K562 (cell line): Measurements from ENCODE around the gene NT5C. TPM values are rescaled to one million over a fixed set of nuclear protein-coding genes. Genes with fewer than 3 reads are reported as not detected.
A peak's percentile ranks its signal among the peaks of the same experiment; 100 is the strongest.

Source experiments
- ESRRA ChIP-seq: fragments of 450-650 bp; IDR thresholded peaks from 2 replicates; pipeline ENCODE4 v1.6.1; 2014; ENCODE audit warnings: low read depth, mild to moderate bottlenecking, moderate library complexity, borderline replicate concordance
- EWSR1 ChIP-seq: fragments of 450-650 bp; IDR thresholded peaks from 2 replicates; pipeline ENCODE4 v1.6.1; 2018; ENCODE audit warnings: borderline replicate concordance, mild to moderate bottlenecking, low read depth, moderate library complexity; ENCODE audit not compliant: partially characterized antibody
- NCOA1 ChIP-seq: fragments of 450-650 bp; IDR thresholded peaks from 2 replicates; pipeline ENCODE4 v1.6.1; 2016; ENCODE audit warnings: low read depth
- NR2C1 ChIP-seq, 2 experiments: fragments of 450-650 bp; IDR thresholded peaks; 2 replicates each; pipeline ENCODE4 v1.6.1; 2017; ENCODE audit warnings: mild to moderate bottlenecking in 2 of 2, antibody characterized with exemption in 1 of 2, inconsistent platforms in 1 of 2, missing compliant biosample characterization in 1 of 2, missing genetic modification characterization in 1 of 2
- NR2C2 ChIP-seq, 2 experiments: fragments of 200-800 bp in 1 of 2; sonication (Bioruptor generic) in 1 of 2; sonication (generic) in 1 of 2; formaldehyde crosslinking in 1 of 2; IDR thresholded peaks; 2 replicates each; pipeline versions ENCODE4 v1.6.1 to v1.8.0; 2016 to 2022; ENCODE audit warnings: mild to moderate bottlenecking in 1 of 2, missing compliant biosample characterization in 1 of 2, missing genetic modification characterization in 1 of 2, missing genetic modification reagents in 1 of 2
- PURB ChIP-seq: sonication (generic); formaldehyde crosslinking; IDR thresholded peaks from 2 replicates; pipeline ENCODE4 v1.9.0; 2021; ENCODE audit warnings: low read depth, mild to moderate bottlenecking, missing genetic modification reagents
- SMARCC2 ChIP-seq: fragments of 450-650 bp; IDR thresholded peaks from 2 replicates; pipeline ENCODE4 v1.6.1; 2017; ENCODE audit warnings: antibody characterized with exemption, moderate library complexity, mild to moderate bottlenecking, low read depth
- SUPT5H ChIP-seq: fragments of 450-650 bp; IDR thresholded peaks from 2 replicates; pipeline ENCODE4 v1.6.1; 2016
- TBP ChIP-seq: optimal IDR thresholded peaks from 2 replicates; pipeline ENCODE3; 2011; ENCODE audit warnings: low read depth, low read length, improper control_type of control experiment
- YY1 ChIP-seq, 3 experiments: IDR thresholded peaks; 2 replicates each; pipeline ENCODE4 v1.6.1; 2011; ENCODE audit warnings: low read length in 2 of 3, mild to moderate bottlenecking in 2 of 3, moderate library complexity in 2 of 3, borderline replicate concordance in 1 of 3, control low read depth in 1 of 3, low read depth in 1 of 3; ENCODE audit not compliant: insufficient read depth in 3 of 3, insufficient replicate concordance in 2 of 3, control insufficient read depth in 1 of 3, insufficient read length in 1 of 3; ENCODE audit errors: extremely low read depth in 1 of 3
- ZBTB1 ChIP-seq: sonication (generic); formaldehyde crosslinking; IDR thresholded peaks from 2 replicates; pipeline ENCODE4 v1.8.1; 2023; ENCODE audit warnings: missing genetic modification reagents, low read depth, mild to moderate bottlenecking, borderline replicate concordance
- ZNF3 ChIP-seq: fragments of 250-450 bp; sonication (Bioruptor Pico); IDR thresholded peaks from 2 replicates; pipeline ENCODE4 v1.5.0; 2021; ENCODE audit warnings: mild to moderate bottlenecking, moderate library complexity
- ZNF561 ChIP-seq: fragments of 450-650 bp; formaldehyde crosslinking; conservative IDR thresholded peaks from 2 replicates; pipeline ENCODE4 v1.4.0; 2020; ENCODE audit warnings: mild to moderate bottlenecking, moderate library complexity
- polyA plus RNA-seq, 8 experiments: library from polyadenylated mRNA; depleted of rRNA in 4 of 8; stranded (reverse) in 5 of 8; unstranded in 3 of 8; fragments of >200 nt; fragmentation: Nextera tagmentation in 2 of 8; fragmentation: Illumina TruSeq in 1 of 8; extraction: Ambion mirVana in 2 of 8; extraction: Trizol in 1 of 8; gene quantifications; 2 replicates each; pipeline versions ENCODE4 v1.2.1 to v1.2.3, GENCODE V29; 2011 to 2014; ENCODE audit warnings: inconsistent platforms in 1 of 8, missing spikeins in 1 of 8
- total RNA-seq, 7 experiments: library from RNA; depleted of rRNA in 6 of 7; stranded (reverse); fragments of >200 nt in 6 of 7; fragmentation: Illumina TruSeq in 2 of 7; extraction: Trizol in 2 of 7; gene quantifications; 2 replicates each; pipeline versions ENCODE4 v1.2.1 to v1.2.3, GENCODE V29; 2011 to 2021; ENCODE audit warnings: low replicate concordance in 1 of 7
- TF ChIP-seq, protein P1 (sequence below): fragments of 450-650 bp; IDR thresholded peaks from 2 replicates; pipeline ENCODE4 v1.6.1; 2016; ENCODE audit warnings: missing biosample characterization, missing genetic modification characterization
- TF ChIP-seq, protein P2 (sequence below): fragments of 450-650 bp; formaldehyde crosslinking; IDR thresholded peaks from 2 replicates; pipeline ENCODE4 v1.4.0; 2020; ENCODE audit warnings: mild to moderate bottlenecking, mixed read lengths
- TF ChIP-seq, protein P3 (sequence below): fragments of 250-450 bp; sonication (Bioruptor Pico); IDR thresholded peaks from 2 replicates; pipeline ENCODE4 v1.4.0; 2020; ENCODE audit warnings: mild to moderate bottlenecking, moderate library complexity, borderline replicate concordance
- TF ChIP-seq, protein P4 (sequence below): fragments of 250-450 bp; sonication (Bioruptor Pico); IDR thresholded peaks from 2 replicates; pipeline ENCODE4 v1.5.0; 2022; ENCODE audit warnings: mild to moderate bottlenecking
- TF ChIP-seq, protein P5 (sequence below): fragments of 250-450 bp; sonication (Bioruptor Pico); IDR thresholded peaks from 2 replicates; pipeline ENCODE4 v1.8.0; 2022; ENCODE audit warnings: moderate library complexity, mild to moderate bottlenecking, inconsistent platforms

The NT5C gene
- total and polyA plus RNA-seq, 9 of the 15 experiments (the other 6 are each of a cell fraction or from before 2014, with no cell fraction given) = 2.9 to 205 (median 45.0) TPM

DNA sequence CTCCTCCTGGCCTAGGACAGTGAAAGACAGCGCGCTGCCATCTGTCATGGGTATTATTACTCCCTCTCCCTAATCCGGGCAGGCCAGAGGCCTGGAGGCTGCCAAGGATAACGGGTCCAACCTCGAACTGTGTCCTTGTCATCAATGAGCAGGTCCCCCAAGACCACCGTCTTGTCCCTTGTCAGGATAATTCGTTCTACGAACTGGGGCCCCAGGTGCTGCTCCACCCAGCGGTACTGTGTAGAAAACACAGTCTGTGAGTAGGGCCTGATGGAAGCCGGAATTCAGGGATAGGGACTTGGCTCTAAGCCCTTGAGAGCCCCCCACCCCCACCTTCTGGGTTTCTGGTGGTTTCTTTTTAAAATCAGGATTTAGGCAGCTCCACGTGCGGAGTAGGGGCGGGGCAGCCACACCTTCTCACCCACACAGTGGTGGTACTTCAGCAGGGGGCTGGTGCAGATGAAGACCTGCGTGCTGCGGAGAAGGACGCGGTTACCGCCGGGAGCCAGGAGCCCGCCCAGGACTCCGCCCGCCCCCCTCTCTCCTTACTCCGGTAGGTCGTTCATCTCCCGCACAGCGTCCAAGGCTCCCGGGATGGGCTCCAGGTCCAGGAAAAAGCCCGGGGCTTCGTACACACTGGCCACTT, 787 bp downstream of the NT5C start (continued):
- TF ChIP-seq NR2C2 (CRISPR knock-in tag; IDR thresholded peaks at IDR 0.05) (no peak), NR2C2 (tag; IDR thresholded peaks at IDR 0.05) (no peak), ZNF3 (CRISPR knock-in tag) (no peak), YY1 (IDR thresholded peaks at IDR 0.05; ENCODE audit: borderline replicate concordance in 1 of 3, control insufficient read depth in 1 of 3, extremely low read depth in 1 of 3, insufficient read depth in 3 of 3, insufficient read length in 1 of 3, insufficient replicate concordance in 2 of 3, low read depth in 1 of 3, low read length in 2 of 3) (no peak), NR2C1 (IDR thresholded peaks at IDR 0.05) (no peak), NR2C1 (tag; IDR thresholded peaks at IDR 0.05) (no peak), PURB (no peak), EWSR1 (no peak), SUPT5H (no peak; the same call in 1 of the 2 replicates), SMARCC2 (no peak), ZBTB1 (no peak), TBP (no peak), ESRRA (0 out of 2 replicates have a peak, but pooled peaks have one; percentile 20), NCOA1 (no peak), ZNF561 (CRISPR knock-in tag) (no peak)
- TF ChIP-seq, protein P1, sequence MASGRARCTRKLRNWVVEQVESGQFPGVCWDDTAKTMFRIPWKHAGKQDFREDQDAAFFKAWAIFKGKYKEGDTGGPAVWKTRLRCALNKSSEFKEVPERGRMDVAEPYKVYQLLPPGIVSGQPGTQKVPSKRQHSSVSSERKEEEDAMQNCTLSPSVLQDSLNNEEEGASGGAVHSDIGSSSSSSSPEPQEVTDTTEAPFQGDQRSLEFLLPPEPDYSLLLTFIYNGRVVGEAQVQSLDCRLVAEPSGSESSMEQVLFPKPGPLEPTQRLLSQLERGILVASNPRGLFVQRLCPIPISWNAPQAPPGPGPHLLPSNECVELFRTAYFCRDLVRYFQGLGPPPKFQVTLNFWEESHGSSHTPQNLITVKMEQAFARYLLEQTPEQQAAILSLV (tag) = no peak
- TF ChIP-seq, protein P2, sequence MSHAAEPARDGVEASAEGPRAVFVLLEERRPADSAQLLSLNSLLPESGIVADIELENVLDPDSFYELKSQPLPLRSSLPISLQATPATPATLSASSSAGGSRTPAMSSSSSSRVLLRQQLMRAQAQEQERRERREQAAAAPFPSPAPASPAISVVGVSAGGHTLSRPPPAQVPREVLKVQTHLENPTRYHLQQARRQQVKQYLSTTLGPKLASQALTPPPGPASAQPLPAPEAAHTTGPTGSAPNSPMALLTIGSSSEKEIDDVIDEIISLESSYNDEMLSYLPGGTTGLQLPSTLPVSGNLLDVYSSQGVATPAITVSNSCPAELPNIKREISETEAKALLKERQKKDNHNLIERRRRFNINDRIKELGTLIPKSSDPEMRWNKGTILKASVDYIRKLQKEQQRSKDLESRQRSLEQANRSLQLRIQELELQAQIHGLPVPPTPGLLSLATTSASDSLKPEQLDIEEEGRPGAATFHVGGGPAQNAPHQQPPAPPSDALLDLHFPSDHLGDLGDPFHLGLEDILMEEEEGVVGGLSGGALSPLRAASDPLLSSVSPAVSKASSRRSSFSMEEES (CRISPR knock-in tag) = no peak
- TF ChIP-seq, protein P3, sequence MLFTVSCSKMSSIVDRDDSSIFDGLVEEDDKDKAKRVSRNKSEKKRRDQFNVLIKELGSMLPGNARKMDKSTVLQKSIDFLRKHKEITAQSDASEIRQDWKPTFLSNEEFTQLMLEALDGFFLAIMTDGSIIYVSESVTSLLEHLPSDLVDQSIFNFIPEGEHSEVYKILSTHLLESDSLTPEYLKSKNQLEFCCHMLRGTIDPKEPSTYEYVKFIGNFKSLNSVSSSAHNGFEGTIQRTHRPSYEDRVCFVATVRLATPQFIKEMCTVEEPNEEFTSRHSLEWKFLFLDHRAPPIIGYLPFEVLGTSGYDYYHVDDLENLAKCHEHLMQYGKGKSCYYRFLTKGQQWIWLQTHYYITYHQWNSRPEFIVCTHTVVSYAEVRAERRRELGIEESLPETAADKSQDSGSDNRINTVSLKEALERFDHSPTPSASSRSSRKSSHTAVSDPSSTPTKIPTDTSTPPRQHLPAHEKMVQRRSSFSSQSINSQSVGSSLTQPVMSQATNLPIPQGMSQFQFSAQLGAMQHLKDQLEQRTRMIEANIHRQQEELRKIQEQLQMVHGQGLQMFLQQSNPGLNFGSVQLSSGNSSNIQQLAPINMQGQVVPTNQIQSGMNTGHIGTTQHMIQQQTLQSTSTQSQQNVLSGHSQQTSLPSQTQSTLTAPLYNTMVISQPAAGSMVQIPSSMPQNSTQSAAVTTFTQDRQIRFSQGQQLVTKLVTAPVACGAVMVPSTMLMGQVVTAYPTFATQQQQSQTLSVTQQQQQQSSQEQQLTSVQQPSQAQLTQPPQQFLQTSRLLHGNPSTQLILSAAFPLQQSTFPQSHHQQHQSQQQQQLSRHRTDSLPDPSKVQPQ (CRISPR knock-in tag) = no peak
- TF ChIP-seq, protein P4, sequence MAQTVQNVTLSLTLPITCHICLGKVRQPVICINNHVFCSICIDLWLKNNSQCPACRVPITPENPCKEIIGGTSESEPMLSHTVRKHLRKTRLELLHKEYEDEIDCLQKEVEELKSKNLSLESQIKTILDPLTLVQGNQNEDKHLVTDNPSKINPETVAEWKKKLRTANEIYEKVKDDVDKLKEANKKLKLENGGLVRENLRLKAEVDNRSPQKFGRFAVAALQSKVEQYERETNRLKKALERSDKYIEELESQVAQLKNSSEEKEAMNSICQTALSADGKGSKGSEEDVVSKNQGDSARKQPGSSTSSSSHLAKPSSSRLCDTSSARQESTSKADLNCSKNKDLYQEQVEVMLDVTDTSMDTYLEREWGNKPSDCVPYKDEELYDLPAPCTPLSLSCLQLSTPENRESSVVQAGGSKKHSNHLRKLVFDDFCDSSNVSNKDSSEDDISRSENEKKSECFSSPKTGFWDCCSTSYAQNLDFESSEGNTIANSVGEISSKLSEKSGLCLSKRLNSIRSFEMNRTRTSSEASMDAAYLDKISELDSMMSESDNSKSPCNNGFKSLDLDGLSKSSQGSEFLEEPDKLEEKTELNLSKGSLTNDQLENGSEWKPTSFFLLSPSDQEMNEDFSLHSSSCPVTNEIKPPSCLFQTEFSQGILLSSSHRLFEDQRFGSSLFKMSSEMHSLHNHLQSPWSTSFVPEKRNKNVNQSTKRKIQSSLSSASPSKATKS = no peak
- TF ChIP-seq, protein P5, sequence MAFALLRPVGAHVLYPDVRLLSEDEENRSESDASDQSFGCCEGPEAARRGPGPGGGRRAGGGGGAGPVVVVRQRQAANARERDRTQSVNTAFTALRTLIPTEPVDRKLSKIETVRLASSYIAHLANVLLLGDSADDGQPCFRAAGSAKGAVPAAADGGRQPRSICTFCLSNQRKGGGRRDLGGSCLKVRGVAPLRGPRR (CRISPR knock-in tag) = no peak
